ENCODE results near the gene KAT5. TPM values are rescaled to one million over a fixed set of nuclear protein-coding genes. Genes with fewer than 3 reads are reported as not detected.

KAT5 gene
- total and polyA plus RNA-seq, 2 donors (not counting 1 experiment from before 2014, with no cell fraction given), result 84.6 to 142 TPM

GRCh38 chr11:65663639-65664200 lies 48.3 kb upstream of the KAT5 start:
- Histone ChIP-seq H2AFZ (ENCODE audit: insufficient read depth, low read depth, low read length, poor library complexity, severe bottlenecking) (peak overlapping the region; percentile 74), H3K4me2 (replicated peaks; ENCODE audit: low read depth, low read length, poor library complexity, severe bottlenecking) (peak overlapping the region; percentile 84), H3K4me1 (ENCODE audit: control insufficient read depth in 2 of 2, insufficient read depth in 2 of 2, low read length in 2 of 2) (peaks cover 19 to 32% of the 10 kb centered on the region in 2 donors), H3K9me3 (ENCODE audit: control extremely low read depth in 1 of 3, control insufficient read depth in 2 of 3, insufficient read depth in 1 of 3, low read length in 2 of 3) (no peaks in the 10 kb centered on the region), H3K9ac (ENCODE audit: low read length) (peak overlapping the region; percentile 99), H4K20me1 (ENCODE audit: control insufficient read depth, insufficient read depth, low read length, poor library complexity, severe bottlenecking) (peaks cover 35% of the 10 kb centered on the region), H3K79me2 (ENCODE audit: control insufficient read depth, insufficient read depth, low read length) (peaks cover 58% of the 10 kb centered on the region), H3K27ac (ENCODE audit: low read length in 2 of 2) (peak overlapping the region; percentile 97 to 100), H3K27me3 (replicated peaks in 1 of 4; ENCODE audit: control extremely low read depth in 1 of 4, control insufficient read depth in 3 of 4, insufficient read depth in 4 of 4, low read length in 3 of 4) (no peaks in the 10 kb centered on the region), H3K36me3 (replicated peaks in 1 of 2; ENCODE audit: control extremely low read depth in 1 of 2, control insufficient read depth in 1 of 2, extremely low read depth in 1 of 2, insufficient read depth in 2 of 2, low read length in 1 of 2) (peaks cover 0 to 33% of the 10 kb centered on the region in 2 experiments), H3K4me3 (ENCODE audit: control extremely low read depth in 1 of 5, extremely low read depth in 1 of 5, insufficient read depth in 1 of 5, low read depth in 2 of 5, low read length in 4 of 5) (peak overlapping the region; percentile 71 to 99 (median 95))
- peak overlapping the region; percentile 94 for H3K27ac Mint-ChIP-seq
- no peaks in the 10 kb centered on the region for H3K9me3 Mint-ChIP-seq (ENCODE audit: insufficient read depth)
- TF ChIP-seq EZH2 (IDR thresholded peaks at IDR 0.05; ENCODE audit: borderline replicate concordance, insufficient read depth, low read depth, low read length, poor library complexity, severe bottlenecking) (no peak), CTCF (IDR thresholded peaks at IDR 0.05) (no peak)
- POLR2A ChIA-PET, result interaction anchor here (0.6 to 4.5 kb wide), 11 partner anchors 11 to 649 kb away, joined by 3 to 56 read pairs (median 4); partner anchors contain the start of genes MAP3K11, PCNX3, SCYL1 and SIPA1
- H3K27me3 Mint-ChIP-seq, result no peaks in the 10 kb centered on the region
- ATAC-seq (ENCODE audit: low read depth) (peak; percentile 9), DNase-seq (peak; percentile 72)
- WGBS (ENCODE audit: insufficient coverage), result 2% methylated on average over 10 of the region's 15 CpGs
- H3K4me1 Mint-ChIP-seq, result peaks cover 31% of the 10 kb centered on the region
- H3K4me3 Mint-ChIP-seq, result peak overlapping the region; percentile 89
- intact Hi-C loops (cut with micrococcal nuclease), result loop anchor here (1.0 to 2.0 kb wide), 6 partner anchors 11 to 195 kb away; partner anchors contain the start of genes CFL1, PCNX3, SIPA1 and ZNRD2
- CTCF ChIA-PET, result interaction anchor here (1.0 to 2.6 kb wide), 9 partner anchors 10 to 196 kb away, joined by 3 to 18 read pairs (median 4); partner anchors contain the start of genes KAT5, PCNX3 and SIPA1

GRCh38 chr11:65672180-65672860 lies 39.7 kb upstream of the KAT5 start:
- no peak overlapping the region for H3K4me3 ChIP-seq (ENCODE audit: control extremely low read depth in 1 of 5, extremely low read depth in 1 of 5, insufficient read depth in 1 of 5, low read depth in 2 of 5, low read length in 4 of 5)
- H3K27me3 ChIP-seq (replicated peaks in 1 of 4; ENCODE audit: control extremely low read depth in 1 of 4, control insufficient read depth in 3 of 4, insufficient read depth in 4 of 4, low read length in 3 of 4), result no peaks in the 10 kb centered on the region
- no peak for TF ChIP-seq EZH2 (IDR thresholded peaks at IDR 0.05; ENCODE audit: borderline replicate concordance, insufficient read depth, low read depth, low read length, poor library complexity, severe bottlenecking)
- TF ChIP-seq CTCF (IDR thresholded peaks at IDR 0.05), result no peak
- DNase-seq (no peak), ATAC-seq (ENCODE audit: low read depth) (no peak)
- CTCF ChIA-PET, result interaction anchor here (1.0 kb wide), 1 partner anchor 46 kb away, joined by 3 read pairs; no protein-coding TSS in a partner anchor
- H3K4me2 ChIP-seq (replicated peaks; ENCODE audit: low read depth, low read length, poor library complexity, severe bottlenecking), result no peak overlapping the region
- no peak overlapping the region for H3K9ac ChIP-seq (ENCODE audit: low read length)
- H3K4me1 ChIP-seq (ENCODE audit: control insufficient read depth in 2 of 2, insufficient read depth in 2 of 2, low read length in 2 of 2), result no peaks in the 10 kb centered on the region
- Mint-ChIP-seq H3K4me3 (no peak overlapping the region), H3K9me3 (ENCODE audit: insufficient read depth) (no peaks in the 10 kb centered on the region), H3K27me3 (no peaks in the 10 kb centered on the region), H3K4me1 (no peaks in the 10 kb centered on the region), H3K27ac (no peak overlapping the region)
- no peaks in the 10 kb centered on the region for H3K36me3 ChIP-seq (replicated peaks in 1 of 2; ENCODE audit: control extremely low read depth in 1 of 2, control insufficient read depth in 1 of 2, extremely low read depth in 1 of 2, insufficient read depth in 2 of 2, low read length in 1 of 2)
- H3K27ac ChIP-seq (ENCODE audit: low read length in 2 of 2), result no peak overlapping the region
- intact Hi-C loops (cut with micrococcal nuclease), result no loop called here
- no peaks in the 10 kb centered on the region for H3K9me3 ChIP-seq (ENCODE audit: control extremely low read depth in 1 of 3, control insufficient read depth in 2 of 3, insufficient read depth in 1 of 3, low read length in 2 of 3)
- peaks cover 20% of the 10 kb centered on the region for H3K79me2 ChIP-seq (ENCODE audit: control insufficient read depth, insufficient read depth, low read length)
- POLR2A ChIA-PET, result no interaction called here
- H2AFZ ChIP-seq (ENCODE audit: insufficient read depth, low read depth, low read length, poor library complexity, severe bottlenecking), result no peak overlapping the region
- no peaks in the 10 kb centered on the region for H4K20me1 ChIP-seq (ENCODE audit: control insufficient read depth, insufficient read depth, low read length, poor library complexity, severe bottlenecking)

Data from B cell (primary cell).